Activated T-cell treated with anti-CD3 and anti-CD28 coated beads for 1 hour (primary cell): ENCODE measurements around the gene MTHFD1.

Source experiments
- DNase-seq: peaks from one replicate; pipeline ENCODE4 v3.0.0-alpha.2; 2020; ENCODE audit warnings: low read depth

Gene MTHFD1

DNA sequence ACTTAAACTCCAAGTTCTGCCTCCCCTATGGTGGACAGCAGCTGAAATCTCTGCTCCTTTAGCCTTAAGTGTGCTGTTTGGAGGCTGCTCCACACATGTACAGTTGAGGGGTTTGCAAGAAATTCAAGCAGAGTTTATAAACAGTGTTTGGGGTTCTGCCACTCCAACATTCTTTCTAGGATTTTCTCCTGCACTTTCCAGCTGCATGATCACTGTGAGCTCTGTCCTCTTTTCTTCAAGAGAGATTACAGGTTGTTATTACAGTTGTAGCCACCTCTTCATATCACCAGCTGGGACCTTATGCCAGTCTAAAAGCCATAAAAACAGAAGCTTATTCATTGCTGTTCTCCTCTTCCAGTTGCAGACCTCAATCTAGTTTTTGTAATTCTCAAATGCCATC is 107.1 kb downstream of the MTHFD1 start:
- no peak for DNase-seq

DNA sequence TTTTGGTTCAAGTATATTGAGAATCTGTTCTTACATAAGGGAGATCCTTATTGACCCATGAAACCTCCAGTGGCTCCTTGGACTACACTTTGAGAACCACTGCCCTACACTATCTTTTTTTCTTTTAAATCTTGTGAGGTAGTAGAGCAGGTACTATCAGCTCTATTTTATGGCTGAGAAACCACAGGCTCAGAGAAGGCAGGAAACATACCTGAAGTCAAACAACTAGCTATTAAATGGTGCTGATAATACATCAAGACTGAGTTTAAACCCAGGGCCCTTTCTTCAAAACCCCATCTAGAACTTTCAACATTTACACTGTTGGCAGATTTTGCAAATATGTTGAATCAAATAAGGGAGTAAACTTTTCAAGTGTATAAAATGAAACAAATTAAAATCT is 108.6 kb downstream of the MTHFD1 start:
- DNase-seq = no peak

- no peak for DNase-seq
Measured at GRCh38 chr14:64500088-64500487, 111.9 kb downstream of the MTHFD1 start.

DNA sequence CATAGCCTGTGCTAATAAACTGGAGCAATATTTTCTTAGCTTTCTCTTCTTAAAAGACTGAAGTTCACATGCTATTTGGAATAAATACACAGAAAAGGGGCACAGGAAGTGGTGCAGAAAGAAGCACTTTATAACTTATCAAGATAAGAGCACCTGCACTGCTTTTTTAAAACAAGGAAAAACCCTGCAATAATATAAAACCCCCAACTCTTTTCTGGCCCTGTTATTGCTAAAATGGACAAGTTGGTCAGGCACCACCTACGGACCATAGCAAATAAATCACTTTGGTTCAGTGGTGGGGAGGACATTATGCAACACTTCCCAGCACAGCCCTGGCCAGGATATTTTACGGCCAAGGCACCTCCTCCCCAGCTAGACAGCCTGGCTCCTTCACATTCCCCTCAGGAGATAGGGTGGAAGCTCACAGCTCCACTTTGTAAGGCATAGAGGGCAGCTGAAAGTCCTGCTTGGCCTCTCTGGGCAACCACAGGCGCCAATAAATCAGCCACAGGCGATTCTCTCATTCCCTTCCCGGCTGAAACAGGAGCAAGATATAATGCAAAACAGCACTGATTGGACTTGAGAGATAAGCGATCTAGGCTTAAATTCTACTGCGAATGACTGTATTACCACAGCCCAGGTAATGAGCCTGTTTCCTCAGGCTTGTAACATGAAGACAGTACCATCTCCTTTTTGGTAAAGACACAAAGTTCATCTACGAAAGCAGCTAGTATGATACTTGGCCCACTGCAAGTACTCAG is 113.4 kb downstream of the MTHFD1 start:
- DNase-seq = no peak

GRCh38 chr14:64502456-64502855 is 114.3 kb downstream of the MTHFD1 start:
- no peak for DNase-seq

- DNase-seq = no peak
Measured at GRCh38 chr14:64502887-64503433, 114.8 kb downstream of the MTHFD1 start.

- DNase-seq = peak; percentile 89
Measured at GRCh38 chr14:64503434-64504309, 115.5 kb downstream of the MTHFD1 start, which contains the start of gene ZBTB25. Gene ZBTB25 (minus strand): TSS chr14:64503838. CDS start chr14:64490533, 13,305 bp downstream.

- DNase-seq = peak; percentile 69
Measured at GRCh38 chr14:64504310-64504896, 116.2 kb downstream of the MTHFD1 start, which contains the start of gene ZBTB1. Gene ZBTB1 (plus strand): TSS chr14:64504770. CDS start chr14:64521505, 16,735 bp downstream.

- DNase-seq = peak; percentile 73
Measured at GRCh38 chr14:64504897-64505794, 117.0 kb downstream of the MTHFD1 start.

DNA sequence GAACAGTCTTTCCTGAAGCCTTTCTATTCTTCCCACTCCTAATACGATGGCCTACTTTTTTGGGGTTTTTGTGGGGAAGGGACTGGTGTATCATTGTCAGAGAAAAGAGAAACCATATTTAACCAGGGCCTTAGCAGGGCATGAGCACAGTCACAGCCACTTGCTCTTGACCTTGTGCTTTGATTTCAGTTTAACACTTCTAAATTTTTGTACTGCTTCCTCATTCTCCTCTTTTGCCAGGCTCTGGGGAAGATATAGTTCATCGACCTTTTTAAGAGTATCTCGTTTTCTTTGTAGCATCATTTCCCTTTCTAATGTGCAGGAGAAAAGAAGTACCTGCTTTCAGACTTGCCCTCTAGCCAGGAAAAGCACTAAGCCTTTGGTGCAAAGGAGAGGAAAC is 118.6 kb downstream of the MTHFD1 start:
- no peak for DNase-seq

- no peak for DNase-seq
Measured at GRCh38 chr14:64507376-64508156, 119.4 kb downstream of the MTHFD1 start.

DNA sequence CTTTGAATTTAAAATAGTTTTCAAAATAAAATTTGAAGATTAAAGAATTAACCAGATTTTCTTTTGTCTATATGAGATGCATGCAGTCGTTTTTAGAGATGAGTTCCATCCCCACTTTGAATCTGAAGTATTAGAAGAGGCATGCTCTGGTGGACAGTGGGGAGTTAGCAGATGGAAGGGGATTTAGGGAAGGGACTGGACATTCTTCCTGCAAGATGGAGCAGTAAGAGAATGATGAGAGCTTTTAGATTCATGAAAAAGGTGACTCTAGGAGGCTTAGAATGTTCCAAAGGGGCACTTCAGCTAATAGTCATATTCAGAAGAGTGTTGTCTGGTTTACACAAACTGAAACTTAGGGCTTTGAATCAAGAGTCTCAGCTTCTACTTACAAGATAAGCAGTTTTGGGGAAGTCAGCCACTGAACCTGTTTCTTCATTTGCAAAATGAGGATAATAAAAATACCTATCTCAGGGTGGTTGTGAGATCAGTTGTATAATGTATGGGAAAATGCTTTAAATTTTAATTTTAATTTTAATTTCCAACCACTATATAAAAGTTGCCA is 120.1 kb downstream of the MTHFD1 start:
- no peak for DNase-seq

DNA sequence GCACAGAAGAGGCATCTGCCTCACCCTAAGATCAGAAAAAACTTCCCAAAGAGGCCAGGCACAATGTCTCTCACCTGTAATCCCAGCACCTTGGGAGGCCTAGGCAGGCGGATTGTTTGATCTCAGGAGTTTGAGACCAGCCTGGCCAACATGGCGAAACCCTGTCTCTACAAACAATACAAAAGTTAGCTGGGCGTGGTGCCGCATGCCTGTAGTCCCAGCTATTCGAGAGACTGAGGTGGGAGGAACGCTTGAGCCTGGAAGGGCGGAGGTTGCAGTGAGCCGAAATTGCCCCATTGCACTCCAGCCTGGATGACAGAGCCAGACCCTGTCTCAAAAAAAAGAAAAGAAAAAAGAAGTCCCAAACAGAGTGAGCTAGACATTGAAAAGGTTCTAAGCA is 120.9 kb downstream of the MTHFD1 start:
- no peak for DNase-seq
